NCI-H2196 (cell line): ENCODE results near the gene PAFAH2.

Source experiments
- DNase-seq: peaks from one replicate; lab custom pipeline; 2025; ENCODE audit not compliant: unreplicated experiment; lab: John Stamatoyannopoulos, UW

Gene PAFAH2

DNA sequence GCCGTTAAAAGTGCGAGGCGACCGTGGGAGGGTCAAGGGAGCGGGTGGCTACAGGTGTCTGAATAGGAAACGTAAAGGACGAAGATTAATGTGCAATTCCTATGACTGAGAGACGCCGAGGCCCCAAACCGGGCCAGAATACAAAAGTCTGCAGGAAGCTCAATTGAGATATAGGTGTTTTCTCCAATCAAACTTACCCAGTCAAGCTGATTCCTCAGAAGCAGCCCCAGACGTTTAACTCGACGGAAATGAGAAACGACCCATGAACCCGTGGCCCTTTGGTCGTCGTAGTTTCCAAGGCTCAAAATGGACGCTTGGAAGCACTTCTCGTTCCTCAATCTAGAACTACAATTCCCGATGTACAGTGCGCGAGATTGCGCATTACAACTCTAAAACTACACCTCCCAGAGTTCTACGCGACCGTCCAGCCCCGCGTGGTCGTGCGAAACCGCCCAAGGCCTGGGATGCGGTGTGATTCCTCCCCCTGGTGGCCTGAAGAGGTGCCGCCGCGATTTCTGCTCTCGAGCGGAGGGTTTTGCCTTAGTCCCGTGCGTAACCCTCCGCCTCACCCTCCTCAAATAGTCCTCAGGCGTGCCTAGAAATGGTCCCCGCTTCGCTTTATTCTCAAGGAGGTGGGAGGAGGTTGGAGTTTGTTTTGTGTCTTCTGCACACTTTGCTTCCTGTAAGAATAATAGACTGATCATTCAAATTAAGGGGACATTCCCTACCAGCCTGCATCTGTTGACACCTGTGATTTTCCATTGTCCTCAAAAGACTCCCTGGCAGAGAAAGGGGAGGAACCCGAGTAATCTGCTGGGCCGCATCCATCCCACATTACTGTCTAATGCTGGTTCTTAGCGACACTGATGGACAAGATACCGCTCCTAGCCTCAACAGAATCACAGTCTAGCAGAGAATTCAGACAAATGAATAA, at the start of gene PAFAH2:
PAFAH2 (minus strand) TSS at position 236 of the 934 bp plus-strand sequence. CDS start 7,247 bp downstream, outside the sequence.
- peak; percentile 99 for DNase-seq

DNA sequence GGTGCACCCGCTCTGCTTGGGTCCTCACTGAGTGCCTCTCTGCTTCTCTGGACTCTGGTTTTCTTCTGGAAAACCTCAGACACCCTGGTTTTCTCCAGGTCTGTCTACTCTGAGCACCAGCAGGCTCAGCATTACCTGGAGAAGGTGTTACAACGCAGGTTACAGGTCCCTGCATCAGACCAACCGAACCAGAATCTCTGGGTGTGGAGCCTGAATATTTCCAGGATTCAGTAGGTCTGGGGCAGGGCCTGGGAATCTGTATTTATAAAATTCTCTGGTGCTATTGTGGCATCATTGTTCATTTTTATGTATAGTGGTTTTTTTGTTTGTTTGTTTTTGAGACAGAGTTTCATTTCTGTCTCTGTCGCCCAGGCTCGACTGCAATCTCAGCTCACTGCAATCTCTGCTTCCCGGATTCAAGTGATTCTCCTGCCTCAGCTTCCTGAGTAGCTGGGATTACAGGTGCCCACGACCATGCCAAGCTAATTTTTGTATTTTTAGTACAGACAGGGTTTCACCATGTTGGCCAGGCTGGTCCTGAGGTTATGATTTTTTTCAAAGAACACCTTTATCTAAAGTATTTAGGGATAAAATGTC, 49.5 kb upstream of the PAFAH2 start:
- no peak for DNase-seq

DNA sequence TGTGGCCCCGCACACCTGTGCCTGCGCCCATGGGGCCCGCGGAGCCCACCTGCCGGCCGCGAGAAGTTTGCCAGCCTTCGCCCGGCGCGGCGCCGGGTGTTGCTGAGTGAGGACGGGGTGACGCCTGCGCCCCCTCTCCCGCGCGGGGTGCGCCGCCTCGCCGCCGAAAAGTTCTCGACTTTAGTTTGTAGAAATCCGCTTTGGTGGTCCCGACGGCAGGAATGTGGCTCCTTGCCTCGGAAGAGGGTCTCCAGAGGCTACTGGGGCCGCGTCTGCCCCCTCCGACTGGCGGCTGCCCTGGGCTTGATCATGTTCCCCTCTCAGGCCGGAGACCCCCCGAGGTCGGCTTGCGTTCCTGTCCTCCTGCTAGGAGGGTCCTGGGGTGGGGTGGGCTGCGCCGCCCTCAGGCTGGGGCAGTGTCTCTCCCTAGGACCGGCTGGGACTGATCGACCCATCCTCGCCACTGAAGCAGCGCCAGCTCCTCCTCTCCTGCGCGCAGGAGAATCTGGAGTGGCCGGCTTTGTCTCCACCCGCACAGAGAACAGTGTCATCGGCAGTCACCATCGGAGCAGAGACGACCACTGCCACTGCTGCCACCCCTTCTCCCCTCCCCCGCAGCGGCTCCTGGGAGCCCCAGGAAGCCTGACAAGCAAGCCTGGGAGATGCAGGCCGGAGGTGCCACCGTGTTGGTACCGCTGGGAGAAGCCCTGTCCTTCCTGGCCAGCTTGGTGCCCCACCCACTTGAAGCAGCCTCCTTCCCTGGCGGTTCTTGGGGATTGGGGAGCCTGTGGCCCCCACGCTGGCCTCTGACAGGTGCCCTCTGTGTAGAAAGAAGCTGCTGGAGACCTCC, 48.6 kb upstream of the PAFAH2 start:
- DNase-seq = no peak

DNA sequence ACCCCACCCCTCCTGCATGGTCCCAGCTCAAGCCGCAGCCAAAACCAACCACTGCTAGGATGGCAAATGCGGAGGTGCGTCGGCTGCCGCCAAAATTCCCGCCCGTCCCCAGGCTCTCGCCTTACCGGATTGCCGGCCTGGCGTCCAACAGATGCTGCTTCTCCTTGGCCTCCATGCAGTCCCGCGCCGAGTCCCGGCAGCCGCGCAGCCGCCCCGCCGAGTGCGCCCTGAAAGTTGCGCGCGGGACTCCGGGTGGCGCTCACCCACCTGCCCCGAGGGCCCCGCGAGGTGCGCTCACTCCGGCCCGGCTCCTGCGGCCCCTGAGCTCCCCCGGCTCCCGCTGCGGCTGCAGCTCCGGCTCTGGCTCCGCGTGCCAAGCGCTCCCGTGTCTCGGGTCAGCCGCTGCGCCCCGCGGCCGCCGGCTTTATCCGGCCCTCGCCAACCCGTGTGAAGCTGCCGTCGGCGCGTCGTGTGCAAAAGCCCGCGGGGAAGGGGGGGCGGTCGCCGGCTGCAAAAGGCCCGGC, 47.9 kb upstream of the PAFAH2 start, which contains the start of gene SLC30A2:
SLC30A2 (minus strand) TSS at position 397 of the 524 bp plus-strand sequence; CDS start at position 175, 222 bp downstream.
- DNase-seq = peak; percentile 38

DNA sequence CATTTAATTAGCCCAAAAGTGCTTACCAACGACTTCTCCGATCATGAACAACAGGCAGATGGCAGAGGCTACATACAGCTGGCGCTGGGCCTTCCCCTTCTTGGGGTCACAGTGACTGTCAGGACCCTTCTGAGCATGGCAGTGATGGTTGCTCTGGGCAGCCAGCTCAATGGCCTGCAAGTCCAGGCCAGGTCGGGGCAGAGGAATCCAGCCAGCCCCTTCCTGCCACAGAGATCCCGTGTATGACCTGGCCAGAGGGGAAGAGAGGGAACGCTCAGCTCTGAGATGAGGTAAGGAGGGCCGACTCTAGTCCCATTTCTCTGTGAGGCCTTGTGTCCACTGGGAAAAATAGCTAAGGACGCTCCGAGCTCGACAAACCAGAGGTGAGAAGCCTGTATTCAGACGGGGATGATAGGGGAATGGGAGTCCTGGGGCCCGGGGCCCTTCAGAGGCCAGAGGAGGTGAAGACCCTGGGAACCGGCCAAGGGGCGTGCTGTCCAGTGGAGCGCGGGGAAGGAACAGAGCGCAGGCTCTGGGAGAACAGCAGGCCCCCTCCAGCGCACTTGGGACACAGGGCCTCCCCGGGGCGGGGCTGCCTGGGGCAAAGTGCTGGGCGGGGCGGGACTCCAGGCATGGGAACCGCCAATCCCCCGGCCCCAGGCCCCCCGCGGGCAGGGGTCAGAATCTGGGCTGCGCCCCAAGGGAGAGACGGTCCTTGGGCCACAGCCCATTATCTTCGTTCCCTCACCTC, 47.3 kb upstream of the PAFAH2 start:
- no peak for DNase-seq

DNA sequence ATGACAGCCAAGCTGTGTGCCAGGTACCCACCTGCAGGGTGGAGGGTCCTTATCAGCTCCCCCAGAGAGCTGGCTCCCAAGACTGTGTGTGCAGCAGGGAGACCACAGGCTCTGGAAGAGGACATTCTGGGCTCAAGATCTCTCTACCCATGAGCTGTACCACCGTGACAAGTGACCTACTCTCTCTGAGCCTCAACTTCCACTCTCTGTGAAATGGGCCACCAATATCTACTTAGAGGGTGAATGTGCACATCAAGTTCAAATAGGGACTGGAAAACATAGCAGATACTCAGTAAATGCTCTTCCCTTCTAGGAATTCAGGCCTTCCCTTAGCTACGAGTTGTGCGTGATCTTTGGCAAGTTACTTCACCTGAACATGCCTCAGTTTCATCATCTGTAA, 46.6 kb upstream of the PAFAH2 start:
- DNase-seq = no peak

DNA sequence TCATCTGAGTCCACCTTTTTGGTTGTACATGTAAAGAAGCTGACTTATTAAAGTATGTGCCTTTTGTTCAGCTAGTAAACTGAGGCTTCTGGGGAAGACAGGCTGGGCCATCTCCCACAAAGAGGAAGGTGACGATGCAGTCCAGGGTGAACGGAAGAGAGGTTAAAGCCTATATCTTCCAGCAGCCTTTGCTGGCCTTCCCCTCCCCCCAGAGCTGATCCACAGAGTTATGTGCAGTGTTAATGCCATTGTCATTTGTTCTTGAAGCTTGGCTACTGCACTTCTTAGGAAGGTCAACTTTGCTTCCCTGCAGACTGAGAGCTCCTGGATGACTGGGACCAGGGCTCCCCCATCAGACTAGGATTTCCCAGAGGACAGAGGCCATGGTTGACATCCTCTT, 45.9 kb upstream of the PAFAH2 start:
- no peak for DNase-seq

DNA sequence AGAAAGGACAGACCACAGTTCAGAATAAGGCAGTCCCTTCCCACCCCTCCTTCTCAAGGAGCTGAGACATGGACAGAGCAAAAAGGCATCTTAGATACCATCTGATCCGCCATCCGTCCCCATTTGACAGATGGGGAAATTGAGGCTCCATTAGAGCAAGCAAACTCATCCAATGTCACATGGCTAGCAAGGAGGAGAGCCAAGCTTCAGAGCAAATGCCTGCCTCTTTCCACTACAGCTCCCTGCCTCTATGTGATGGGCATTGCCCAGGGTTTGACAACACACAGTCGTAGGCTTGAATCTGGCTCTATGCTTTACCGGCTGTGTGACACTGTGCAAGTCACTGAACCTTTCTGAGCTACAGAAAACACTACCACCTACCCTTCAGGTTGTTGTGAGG, 44.1 kb upstream of the PAFAH2 start:
- no peak for DNase-seq

DNA sequence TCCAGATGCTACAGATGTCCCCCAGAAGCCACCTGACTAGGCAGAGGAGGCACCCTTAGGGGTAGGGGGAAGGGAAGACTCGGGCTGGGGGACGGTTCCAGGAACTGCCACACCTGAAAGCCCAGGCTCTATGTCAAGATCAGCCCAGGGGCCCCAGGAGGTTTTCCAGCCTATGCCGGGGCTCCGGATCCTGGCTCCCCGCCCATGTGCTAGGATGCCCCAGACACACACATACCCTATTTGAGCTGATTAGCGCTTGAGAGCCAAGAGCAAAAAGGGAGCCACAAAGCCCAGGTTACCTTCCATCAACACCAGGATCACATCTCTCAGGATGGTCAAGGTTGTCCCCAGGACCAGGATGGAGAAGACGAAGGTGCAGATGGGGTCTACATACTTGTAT, 43.5 kb upstream of the PAFAH2 start:
- no peak for DNase-seq

DNA sequence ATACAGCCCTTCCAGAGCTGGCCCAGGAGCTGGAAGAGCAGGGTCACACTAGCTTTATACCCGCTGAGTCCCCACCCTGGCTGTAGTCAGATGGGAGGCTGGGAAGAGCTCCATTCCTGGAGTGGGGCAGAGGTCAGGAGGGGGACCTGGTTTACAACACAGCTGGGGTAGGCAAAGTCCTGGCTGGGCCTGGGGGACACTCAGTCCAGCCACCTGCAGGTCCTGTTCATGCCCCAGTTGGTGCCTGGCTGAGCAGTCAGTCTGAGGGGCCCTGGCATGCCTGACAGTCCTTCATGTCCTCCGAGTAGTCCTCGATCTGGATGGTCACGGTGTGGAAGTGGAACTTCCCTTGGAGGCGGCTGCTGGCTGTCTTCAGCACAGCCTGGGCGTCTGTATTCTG, 41.0 kb upstream of the PAFAH2 start:
- DNase-seq = no peak

DNA sequence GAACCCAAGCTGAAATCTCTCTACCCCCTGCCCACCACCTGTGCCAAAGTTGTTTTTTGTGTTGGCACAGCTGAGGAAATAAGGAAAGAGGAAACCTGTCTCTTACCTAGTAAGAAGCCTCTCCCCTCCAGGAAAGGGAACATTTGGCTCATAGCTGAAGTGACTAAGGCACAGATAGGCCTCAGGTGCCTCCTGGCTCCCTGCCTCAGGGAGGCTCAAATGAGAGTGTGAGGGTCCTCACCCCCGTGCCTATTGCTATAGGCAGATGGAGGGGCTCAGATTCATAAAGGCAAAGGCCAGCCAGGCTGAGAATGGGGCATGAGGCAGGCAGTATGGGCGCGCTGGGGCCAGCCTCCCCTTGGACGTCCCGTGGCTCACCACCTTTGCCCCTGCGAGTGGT, 40.6 kb upstream of the PAFAH2 start:
- DNase-seq = no peak

DNA sequence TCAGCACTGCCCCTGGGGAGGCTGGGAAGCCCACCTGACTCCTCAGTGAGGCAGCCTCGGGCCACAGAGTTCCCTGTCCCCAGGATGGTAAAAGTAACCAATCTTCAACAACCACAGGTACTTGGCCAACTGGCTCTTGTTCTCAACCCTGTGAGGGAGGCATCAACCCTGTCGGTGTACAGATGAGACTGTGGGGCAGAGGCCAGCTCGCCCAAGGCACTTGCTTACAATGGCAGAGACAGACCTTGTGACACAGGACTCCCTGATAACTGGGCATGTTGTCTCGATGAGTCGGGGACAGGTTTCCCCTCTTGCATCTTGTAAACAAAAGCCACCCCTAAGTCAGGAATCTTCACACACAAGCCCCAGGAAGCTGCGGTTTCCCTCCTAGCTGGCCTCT, 40.0 kb upstream of the PAFAH2 start:
- no peak for DNase-seq

DNA sequence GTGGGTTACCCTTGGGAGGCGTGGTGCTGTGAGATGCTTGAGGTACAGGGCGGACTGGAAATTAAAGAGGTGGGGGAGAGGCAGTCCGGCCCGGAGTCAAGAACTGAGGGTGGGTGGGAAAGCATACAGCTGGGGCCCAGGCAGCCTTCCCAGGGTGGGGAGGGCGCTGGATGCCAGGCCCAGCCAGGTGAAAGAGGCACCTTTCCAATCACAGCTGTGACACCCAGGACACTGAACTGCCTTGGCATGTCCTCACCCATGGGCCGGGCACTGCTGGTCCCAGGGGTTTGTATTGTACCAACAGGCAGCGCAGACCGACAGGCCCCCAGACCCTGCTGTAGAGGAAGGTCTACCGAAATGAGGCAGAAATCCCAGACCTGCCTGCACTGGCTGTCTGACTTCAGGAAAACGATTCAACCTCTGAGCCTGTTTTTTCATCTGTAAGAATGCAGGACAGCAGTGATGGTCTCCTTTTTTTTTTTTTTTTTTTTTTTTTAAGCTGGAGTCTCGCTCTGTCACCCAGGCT, 39.0 kb upstream of the PAFAH2 start:
- DNase-seq = no peak

DNA sequence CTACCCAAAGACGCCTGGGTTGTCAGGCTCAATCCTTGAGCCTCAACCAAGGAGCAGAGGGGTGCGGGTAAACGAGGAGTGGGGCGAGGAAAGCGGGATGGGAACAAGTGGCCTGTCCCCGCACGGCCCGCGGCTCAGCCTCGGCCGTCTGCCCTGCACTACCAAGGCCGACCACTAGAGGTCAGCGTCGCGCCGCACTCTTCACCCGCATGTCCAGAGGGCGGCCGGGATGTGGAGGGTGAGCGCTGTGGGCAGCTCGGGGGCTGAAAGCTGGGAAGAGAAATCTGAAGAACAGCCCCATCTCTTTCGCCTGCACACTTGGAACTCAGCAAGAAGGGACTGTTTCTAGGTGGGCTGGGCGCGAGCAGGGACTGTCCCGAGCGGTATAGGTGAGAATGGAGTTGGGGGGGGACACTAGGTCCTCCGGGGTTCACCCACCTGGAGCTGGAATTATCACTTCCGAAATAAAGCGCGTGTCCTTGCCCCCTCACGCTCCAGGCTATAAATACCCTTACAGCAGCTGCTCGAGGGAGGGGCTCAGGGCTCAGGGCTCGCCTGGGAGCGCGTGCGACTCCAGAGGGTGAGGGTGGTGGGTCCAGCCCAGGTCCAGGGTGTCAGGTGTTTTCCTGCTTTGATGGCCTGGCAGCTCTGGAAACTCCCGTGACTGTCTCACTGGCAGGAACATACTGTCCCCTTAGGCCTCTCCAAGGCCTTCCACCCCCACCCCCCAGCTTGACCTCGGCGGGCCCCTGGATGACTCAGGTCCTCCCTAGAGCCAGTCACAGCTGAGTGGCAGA, 38.3 kb upstream of the PAFAH2 start:
- peak; percentile 73 for DNase-seq

DNA sequence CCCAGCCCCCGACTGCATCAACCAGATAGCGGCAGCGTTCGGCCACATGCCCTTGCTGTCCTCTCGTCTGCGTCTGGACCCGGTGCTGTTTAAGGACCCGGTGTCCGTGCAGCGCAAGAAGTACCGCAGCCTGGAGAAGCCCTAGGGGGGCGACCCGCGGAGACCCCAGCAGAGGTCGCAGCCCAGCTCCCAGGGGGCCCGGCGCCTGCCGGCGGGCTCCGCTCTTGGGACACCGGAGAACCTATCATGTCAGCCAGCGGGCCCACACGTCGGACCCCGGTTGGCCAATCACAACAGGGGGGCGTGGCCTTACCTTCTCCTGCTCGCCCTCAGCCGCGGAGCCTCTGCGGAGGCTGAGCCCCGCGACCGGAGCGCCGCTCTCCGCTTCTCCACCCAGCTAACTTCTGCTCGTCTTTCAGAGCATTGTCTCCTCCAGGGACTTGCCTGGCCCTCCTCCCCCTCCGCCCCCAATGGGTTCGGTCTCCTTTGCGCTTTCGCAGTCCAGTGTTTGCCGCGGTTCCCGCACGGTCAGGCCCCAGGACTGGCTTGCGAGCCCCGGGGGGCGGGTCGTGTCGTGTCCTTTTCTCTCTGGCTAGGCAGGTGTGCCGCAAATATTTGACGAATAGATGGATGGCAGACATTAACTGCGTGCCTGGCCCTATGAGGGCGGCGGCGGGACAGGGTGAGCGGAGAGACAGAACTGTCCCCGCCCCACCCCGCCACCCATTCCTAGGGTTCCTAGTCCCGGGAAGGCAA, 37.5 kb upstream of the PAFAH2 start:
- peak; percentile 91 for DNase-seq

DNA sequence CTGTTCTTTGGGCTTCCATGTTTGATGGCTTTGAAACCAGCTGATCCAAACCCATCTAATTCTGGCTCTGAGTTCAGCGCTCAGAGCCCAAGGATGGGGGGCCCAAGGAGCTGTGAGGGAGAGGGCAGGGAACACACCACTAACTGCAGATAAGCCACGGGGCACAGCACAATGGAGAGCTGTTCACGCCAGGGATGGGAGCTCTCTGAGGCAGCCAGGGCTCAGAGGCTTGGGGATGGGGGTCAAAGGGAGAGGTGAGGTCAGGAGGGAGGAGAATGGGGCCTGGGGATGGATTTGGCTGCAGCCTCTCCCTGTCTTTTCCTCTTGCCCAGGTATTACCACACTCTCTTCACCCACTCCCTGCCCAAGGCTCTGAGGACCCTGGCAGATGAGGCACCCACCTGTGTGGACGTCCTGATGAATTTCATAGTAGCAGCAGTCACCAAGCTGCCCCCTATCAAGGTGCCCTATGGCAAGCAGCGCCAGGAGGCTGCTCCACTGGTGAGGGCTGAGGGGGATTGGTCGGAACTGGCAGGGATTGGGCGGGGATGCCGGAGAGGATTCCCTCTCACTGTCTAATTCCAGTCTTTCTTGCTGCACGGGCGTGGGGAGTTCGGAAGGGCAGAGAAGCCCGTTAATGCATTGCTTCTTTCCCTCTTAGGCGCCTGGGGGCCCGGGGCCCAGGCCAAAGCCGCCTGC, 36.8 kb upstream of the PAFAH2 start:
- DNase-seq = no peak

DNA sequence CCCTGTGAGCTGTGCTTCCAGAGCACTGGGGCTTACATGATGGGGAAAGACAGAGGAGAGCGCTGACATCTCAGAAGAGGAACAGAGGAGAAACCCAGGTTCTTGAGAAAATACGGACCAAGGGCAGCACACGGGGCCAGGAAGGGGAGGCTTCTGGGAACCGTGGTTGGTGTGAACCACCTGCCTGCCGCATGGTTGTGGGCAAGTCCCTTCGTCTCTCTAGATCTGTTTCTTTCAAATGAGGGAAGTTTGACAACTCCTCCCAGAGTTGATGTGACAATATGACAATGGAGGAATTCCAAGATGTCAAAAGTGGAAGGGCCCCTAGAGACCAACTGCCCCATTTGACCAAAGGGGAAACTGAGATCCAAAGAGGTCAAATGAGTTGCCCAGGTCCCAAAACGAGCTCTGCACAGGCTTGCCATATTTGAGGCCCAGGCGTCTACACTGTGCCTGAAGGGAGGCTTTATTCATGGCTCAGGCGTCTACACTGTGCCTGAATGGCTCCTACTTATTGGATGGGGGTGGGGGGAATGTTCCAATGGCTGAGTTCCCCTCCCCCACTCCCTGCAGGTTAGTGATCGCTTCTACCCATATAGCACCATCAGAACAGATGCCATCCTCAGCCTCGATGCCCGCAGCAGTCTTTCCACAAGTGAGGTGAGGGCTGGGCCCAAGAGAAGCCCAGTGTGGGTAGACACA, 34.9 kb upstream of the PAFAH2 start:
- DNase-seq = no peak
